HG02981 (cell line): Measurements from ENCODE around the gene DHX38.
A peak's percentile ranks its signal among the peaks of the same experiment; 100 is the strongest.

Experiments
- ATAC-seq: cut with Tn5 transposase; IDR thresholded peaks from one replicate; pipeline ENCODE4 v1.9.1; 2021; ENCODE audit warnings: mild to moderate bottlenecking, moderate library complexity; ENCODE audit not compliant: unreplicated experiment

DHX38 gene

DNA sequence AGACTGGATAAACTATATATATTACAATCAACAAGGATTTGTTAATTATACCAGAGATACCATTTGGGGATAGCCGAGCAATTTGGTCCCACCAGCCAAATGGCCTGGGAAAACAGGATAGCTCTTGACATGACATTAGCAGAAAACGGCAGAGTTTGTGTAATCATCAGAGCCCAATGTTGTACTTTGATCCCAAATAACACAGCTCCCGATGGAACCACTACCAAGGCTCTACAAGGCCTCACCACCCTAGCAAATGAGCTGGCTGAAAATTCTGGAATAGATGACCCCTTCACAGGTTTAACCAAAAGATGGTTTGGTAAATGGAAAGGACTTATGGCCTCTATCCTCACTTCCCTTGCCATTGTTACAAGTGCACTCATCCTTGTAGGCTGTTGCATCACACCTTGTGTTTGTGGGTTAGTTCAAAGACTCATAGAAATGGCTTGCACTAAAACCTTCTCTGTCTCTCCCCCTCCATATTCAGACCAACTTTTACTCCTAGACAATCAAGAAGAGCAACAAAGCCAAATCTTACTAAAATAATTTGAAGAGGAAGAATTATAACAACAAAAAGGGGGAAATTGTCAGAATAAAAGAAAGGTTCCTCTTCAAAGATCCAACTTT is 9.8 kb upstream of the DHX38 start:
- ATAC-seq: no peak

- no peak for ATAC-seq
Measured at GRCh38 chr16:72084445-72084844, 9.2 kb upstream of the DHX38 start.

DNA sequence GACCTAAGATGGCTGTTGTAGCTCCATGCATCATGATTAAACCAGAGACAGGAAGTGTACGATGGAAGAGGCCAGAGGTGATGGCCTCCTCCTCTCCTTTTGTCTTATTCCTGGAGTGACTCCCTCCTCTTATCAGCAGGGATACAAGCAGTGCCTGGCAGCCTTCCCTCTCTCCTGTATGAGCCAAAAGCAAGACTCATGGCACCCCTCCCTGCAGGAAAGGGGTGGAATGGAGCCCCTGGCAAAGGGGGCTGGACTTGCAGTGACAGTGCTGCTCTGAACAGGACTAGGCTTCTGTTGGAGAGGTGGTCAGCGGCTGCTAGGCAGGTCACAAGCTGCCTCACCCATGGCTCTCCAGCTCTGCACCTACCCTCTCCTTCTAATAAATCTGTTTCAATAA is 8.6 kb upstream of the DHX38 start:
- no peak for ATAC-seq

- ATAC-seq: no peak
Measured at GRCh38 chr16:72091217-72091616, 2.4 kb upstream of the DHX38 start.

- ATAC-seq: no peak
Measured at GRCh38 chr16:72092832-72093447, 707 bp upstream of the DHX38 start.

DNA sequence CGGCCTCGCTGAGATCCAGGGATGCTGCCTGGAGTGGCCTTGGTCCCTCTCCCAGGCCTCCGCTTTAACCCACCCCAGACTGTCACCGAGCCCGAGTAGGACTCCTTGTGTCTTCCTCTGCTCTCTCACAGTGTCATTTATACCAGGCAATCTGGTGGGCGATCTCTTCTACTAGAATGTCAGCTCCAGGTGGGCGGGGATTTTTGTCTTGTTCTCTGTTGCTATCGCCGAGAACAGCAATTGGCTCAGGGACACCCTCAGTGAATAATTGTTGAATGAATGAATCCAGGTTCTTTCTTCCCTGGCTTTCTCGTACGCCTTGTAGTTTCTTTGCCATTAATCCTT is 591 bp downstream of the DHX38 start:
- no peak for ATAC-seq

DNA sequence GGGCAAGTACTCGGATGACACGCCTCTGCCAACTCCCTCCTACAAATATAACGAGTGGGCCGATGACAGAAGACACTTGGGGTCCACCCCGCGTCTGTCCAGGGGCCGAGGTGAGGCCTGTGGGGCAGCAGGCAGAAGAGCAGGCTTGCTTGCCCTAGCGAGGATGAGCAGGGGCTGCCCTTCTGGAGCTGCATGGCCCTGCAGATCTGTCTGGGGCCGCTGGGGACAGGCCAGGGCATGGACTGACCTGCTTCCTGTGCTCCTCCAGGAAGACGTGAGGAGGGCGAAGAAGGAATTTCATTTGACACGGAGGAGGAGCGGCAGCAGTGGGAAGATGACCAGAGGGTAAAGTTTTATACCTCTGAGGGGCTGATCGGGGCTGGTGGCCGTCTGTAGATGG is 5.3 kb downstream of the DHX38 start:
- ATAC-seq: no peak

DNA sequence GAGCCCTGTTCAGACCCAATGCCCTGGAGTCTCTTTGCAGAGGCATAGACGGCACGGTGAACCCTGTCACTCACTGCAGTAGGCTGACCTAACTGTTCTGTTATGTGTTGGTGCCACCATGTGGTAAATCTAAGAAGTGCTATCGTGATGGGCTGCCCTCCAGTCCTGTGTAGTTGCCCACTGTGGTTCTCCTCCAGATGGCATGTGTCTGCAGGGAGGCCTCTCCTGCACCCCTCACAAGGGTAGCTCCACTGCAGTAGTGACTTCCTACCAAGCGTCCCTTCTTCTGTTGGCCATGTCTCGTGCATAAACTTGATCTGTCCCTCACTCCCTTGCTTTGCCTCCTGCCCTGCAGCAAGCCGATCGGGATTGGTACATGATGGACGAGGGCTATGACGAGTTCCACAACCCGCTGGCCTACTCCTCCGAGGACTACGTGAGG is 5.8 kb downstream of the DHX38 start:
- peak; percentile 75 for ATAC-seq

- ATAC-seq: no peak
Measured at GRCh38 chr16:72101195-72101594, 7.5 kb downstream of the DHX38 start.

- ATAC-seq: no peak
Measured at GRCh38 chr16:72104905-72105304, 11.3 kb downstream of the DHX38 start.

- no peak for ATAC-seq
Measured at GRCh38 chr16:72105978-72106377, 12.3 kb downstream of the DHX38 start.

DNA sequence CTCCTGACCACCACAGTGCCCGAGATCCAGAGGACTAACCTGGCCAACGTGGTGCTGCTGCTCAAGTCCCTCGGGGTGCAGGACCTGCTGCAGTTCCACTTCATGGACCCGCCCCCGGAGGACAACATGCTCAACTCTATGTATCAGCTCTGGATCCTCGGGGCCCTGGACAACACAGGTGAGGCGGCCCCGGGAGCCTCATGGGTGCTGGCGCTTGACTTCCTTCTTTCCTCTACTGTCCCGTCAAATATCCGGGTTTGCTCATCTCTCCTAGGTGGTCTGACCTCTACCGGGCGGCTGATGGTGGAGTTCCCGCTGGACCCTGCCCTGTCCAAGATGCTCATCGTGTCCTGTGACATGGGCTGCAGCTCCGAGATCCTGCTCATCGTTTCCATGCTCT is 13.7 kb downstream of the DHX38 start:
- no peak for ATAC-seq

GRCh38 chr16:72108353-72109102 is 14.9 kb downstream of the DHX38 start:
- no peak for ATAC-seq

DNA sequence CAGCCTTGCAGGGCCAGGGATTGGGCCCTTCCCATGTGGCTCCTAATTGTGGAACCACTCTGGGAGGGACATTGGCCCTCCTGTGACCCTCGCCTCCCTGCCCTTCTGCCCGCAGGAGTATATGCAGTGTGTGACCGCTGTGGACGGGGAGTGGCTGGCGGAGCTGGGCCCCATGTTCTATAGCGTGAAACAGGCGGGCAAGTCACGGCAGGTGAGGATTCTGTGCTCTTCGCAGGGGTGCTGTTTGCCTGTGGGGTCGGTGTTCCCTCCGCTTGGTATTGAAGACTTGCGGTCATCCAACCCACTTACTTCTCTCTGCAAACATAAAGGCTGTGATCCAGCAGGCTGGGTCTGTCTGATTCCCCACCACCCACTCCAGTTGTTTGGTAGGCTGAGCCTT is 15.7 kb downstream of the DHX38 start:
- ATAC-seq: no peak

GRCh38 chr16:72109966-72110530 is 16.4 kb downstream of the DHX38 start:
- no peak for ATAC-seq

DNA sequence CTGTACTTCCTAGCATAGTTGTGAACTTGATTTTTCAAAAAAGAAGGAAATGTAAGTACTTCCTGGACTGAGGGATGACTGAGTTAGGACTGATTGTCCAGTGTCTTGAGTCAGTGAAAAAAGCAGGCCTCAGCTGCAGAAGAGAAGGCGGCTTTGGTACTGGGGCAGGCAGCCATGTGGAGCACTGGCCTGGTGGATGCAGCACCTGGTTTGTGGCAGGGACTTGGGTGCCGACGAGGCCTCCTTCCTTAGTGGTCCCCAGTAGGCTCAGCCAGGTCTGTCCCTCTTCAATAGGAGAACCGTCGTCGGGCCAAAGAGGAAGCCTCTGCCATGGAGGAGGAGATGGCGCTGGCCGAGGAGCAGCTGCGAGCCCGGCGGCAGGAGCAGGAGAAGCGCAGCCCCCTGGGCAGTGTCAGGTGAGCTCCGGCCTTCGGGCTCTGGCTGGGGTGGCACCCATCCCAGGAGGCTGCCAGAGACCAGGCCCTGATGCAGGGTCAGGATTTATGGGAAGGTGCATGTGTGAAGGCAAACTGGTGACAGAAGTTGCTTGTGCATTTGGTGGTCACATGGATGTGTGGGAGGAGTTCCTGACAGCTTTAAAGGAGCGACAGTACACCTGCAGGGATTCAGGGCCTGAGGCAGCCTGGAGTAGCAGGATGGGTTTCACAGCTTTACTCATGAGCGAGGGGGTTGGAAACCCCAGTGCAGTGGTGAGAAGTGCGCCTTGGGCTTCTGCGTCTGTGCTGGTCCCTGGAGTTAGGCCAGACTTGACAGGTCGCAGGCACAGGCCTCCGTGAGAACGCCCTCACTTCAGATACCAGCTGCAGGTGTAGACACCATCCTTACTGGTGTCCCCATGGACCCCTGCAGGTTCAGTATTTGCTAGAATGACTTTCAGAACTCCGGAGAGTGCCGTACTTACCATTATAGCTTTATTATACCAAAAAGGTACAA is 17.3 kb downstream of the DHX38 start:
- ATAC-seq: no peak

- ATAC-seq: no peak
Measured at GRCh38 chr16:72111657-72112451, 18.2 kb downstream of the DHX38 start.

DNA sequence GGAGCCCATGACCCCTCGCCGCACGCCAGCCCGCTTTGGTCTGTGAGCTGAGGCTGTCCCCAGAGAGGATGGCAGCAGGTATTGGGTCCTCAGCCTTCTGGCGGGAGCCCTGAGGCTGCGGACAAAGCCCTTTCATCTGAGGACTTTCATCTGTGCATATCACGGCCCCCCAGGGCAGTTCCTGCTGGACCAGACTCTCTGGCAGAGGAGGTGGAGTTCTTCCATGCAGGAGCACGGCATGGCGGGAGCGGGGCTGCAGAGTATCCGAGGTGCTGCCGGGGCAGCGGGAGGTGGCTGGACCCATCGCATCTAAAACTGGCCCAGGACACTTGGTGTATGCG is 18.8 kb downstream of the DHX38 start:
- ATAC-seq: no peak

- ATAC-seq: no peak
Measured at GRCh38 chr16:72112906-72113615, 19.4 kb downstream of the DHX38 start.

GRCh38 chr16:72113616-72113945 is 19.9 kb downstream of the DHX38 start:
- no peak for ATAC-seq
